ENCODE measurements around the gene RGS9. TPM values are rescaled to one million over a fixed set of nuclear protein-coding genes. Genes with fewer than 3 reads are reported as not detected.

RGS9 gene
- polyA plus RNA-seq, 2 of the 4 experiments (the other 2 are of a cell fraction), result 6.9 to 14.3 TPM

DNA sequence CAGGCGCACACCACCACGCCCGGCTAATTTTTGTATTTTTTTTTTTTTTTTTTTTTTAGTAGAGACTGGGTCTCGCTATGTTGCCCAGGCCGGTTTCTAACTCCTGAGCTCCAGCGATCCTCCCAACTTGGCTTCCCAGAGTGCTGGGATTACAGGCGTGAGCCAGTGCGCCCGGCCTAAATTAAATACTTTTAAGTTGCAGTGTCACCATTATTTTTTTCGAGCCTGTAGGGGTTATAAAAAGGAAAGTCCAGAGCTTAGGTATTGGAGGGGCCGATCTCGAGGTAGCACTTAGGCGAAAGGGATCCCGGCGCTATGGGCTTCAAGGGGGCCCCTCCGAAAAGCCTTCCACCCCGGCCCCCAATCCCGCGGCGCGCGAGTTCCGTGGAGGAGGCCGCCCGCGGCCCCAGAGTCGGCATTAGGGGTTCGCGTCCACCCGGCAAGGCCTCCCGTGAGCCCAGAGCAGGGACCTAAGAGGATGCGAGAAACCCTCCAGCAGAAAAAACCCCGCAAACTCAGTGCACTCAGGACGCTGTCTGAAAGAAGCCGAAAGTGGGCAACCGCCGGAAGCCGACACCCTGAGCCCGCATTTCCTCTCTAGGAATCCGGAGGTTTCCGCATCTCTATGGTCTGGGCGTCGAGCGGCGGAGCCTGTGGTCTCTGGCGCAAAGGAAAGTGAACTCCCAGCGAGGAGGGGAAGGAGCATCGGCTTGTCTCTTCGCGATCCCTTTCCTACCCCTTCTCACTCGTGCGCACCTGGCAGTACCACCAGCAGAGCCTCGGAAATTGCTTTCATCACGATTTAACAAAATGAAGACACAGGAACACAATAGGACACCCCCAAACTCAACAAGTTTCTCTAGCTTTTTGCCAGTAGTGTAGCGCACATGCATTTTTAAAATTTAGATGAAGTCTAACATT lies 14.1 kb upstream of the RGS9 start (continued):
- no peak for TF ChIP-seq RARB (CRISPR knock-in tag; IDR thresholded peaks at IDR 0.05)
- no peak for TF ChIP-seq EP300 (IDR thresholded peaks at IDR 0.05)
- TF ChIP-seq POLR2AphosphoS2 (conservative IDR thresholded peaks at IDR 0.05; ENCODE audit: low read length), result no peak
- TF ChIP-seq, protein P1, sequence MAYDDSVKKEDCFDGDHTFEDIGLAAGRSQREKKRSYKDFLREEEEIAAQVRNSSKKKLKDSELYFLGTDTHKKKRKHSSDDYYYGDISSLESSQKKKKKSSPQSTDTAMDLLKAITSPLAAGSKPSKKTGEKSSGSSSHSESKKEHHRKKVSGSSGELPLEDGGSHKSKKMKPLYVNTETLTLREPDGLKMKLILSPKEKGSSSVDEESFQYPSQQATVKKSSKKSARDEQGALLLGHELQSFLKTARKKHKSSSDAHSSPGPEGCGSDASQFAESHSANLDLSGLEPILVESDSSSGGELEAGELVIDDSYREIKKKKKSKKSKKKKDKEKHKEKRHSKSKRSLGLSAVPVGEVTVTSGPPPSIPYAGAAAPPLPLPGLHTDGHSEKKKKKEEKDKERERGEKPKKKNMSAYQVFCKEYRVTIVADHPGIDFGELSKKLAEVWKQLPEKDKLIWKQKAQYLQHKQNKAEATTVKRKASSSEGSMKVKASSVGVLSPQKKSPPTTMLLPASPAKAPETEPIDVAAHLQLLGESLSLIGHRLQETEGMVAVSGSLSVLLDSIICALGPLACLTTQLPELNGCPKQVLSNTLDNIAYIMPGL (CRISPR knock-in tag; IDR thresholded peaks at IDR 0.05; ENCODE audit: borderline replicate concordance), result peak; percentile 34; the same call in 1 of the 2 replicates
- TF ChIP-seq HEYL (CRISPR knock-in tag; IDR thresholded peaks at IDR 0.05), result no peak
- no peak for TF ChIP-seq HES2 (IDR thresholded peaks at IDR 0.05)
- TF ChIP-seq CHD4 (IDR thresholded peaks at IDR 0.05; ENCODE audit: borderline replicate concordance), result no peak
- no peak for TF ChIP-seq ESRRA (IDR thresholded peaks at IDR 0.05; ENCODE audit: borderline replicate concordance, low read length)
- peak; percentile 57 to 97; a peak in 4 of 5 replicates for TF ChIP-seq JUN (IDR thresholded peaks at IDR 0.05)
- peak; percentile 86 for TF ChIP-seq POLR2A (IDR thresholded peaks at IDR 0.05; ENCODE audit: low read length)
- no peak for TF ChIP-seq HDAC2 (IDR thresholded peaks at IDR 0.05)
- TF ChIP-seq RAD21 (conservative IDR thresholded peaks at IDR 0.05 in 1 of 2, IDR thresholded peaks at IDR 0.05 in 1 of 2), result peak in 1 of 2 experiments; percentile 44; a peak in 2 of 5 replicates
- no peak for TF ChIP-seq CBX2 (IDR thresholded peaks at IDR 0.05; ENCODE audit: borderline replicate concordance, low read depth)

- WGBS (ENCODE audit: missing lambda C conversion rate), result 50% methylated on average over 9 of the region's 9 CpGs
- ATAC-seq, result peak in 1 of 2 experiments; percentile 31; a peak in 3 of 6 replicates
- Histone ChIP-seq H3K4me1 (peaks cover 19% of the 10 kb centered on the region), H3K9me3 (no peaks in the 10 kb centered on the region), H3K4me3 (peak overlapping the region; percentile 53), H3K27ac (peak overlapping the region; percentile 77 to 93), H3K4me2 (peak overlapping the region; percentile 71)
- POLR2A ChIA-PET, result interaction anchor here (0.6 to 2.5 kb wide), 6 partner anchors 16 to 205 kb away, joined by 3 to 13 read pairs (median 4); partner anchors contain the start of genes GNA13 and LRRC37A3
- CTCF ChIA-PET, result interaction anchor here (0.9 to 3.2 kb wide), 7 partner anchors 10 to 162 kb away, joined by 3 to 22 read pairs (median 4); partner anchors contain the start of gene RGS9
- DNase-seq (ENCODE audit: low read depth in 1 of 2, low spot score in 1 of 2), result peak in 1 of 2 experiments; percentile 33
- TF ChIP-seq FOSB (CRISPR knock-in tag; IDR thresholded peaks at IDR 0.05), result no peak
- no peak for TF ChIP-seq FOSL2 (IDR thresholded peaks at IDR 0.05)
- TF ChIP-seq FOSL2 (CRISPR knock-in tag; IDR thresholded peaks at IDR 0.05), result peak; percentile 53
- peak; percentile 28 for FAIRE-seq
Measured at GRCh38 chr17:65123757-65124675, 13.2 kb upstream of the RGS9 start.

GRCh38 chr17:65130832-65131231 lies 6.3 kb upstream of the RGS9 start:
- DNase-seq (ENCODE audit: low read depth in 1 of 2, low spot score in 1 of 2), result no peak
- POLR2A ChIA-PET, result interaction anchor here (0.6 kb wide), 1 partner anchor 15 kb away, joined by 3 read pairs; no protein-coding TSS in a partner anchor

More at GRCh38 chr17:65130832-65131231, 6.3 kb upstream of the RGS9 start:
- TF ChIP-seq HES2 (IDR thresholded peaks at IDR 0.05) (no peak), JUN (IDR thresholded peaks at IDR 0.05) (no peak), PHF8 (IDR thresholded peaks at IDR 0.05; ENCODE audit: borderline replicate concordance, low read depth) (no peak), RCOR1 (IDR thresholded peaks at IDR 0.05; ENCODE audit: low read depth, low read length) (no peak), ZC3H11A (IDR thresholded peaks at IDR 0.05) (no peak), NR3C1 (IDR thresholded peaks at IDR 0.05) (no peak), POLR2A (IDR thresholded peaks at IDR 0.05; ENCODE audit: low read length) (no peak), TFCP2L1 (CRISPR knock-in tag; IDR thresholded peaks at IDR 0.05) (no peak), E2F6 (IDR thresholded peaks at IDR 0.05; ENCODE audit: borderline replicate concordance, low read depth) (no peak), TP53 (CRISPR knock-in tag; IDR thresholded peaks at IDR 0.05) (no peak), POLR2AphosphoS2 (conservative IDR thresholded peaks at IDR 0.05; ENCODE audit: low read length) (no peak), SMC3 (IDR thresholded peaks at IDR 0.05) (no peak)
- TF ChIP-seq, protein P1 (CRISPR knock-in tag; IDR thresholded peaks at IDR 0.05; ENCODE audit: borderline replicate concordance), result no peak
- peaks cover 6% of the 10 kb centered on the region; the same call in 2 of the 3 replicates for H3K4me1 ChIP-seq
- H3K9me3 ChIP-seq, result no peaks in the 10 kb centered on the region
- CTCF ChIA-PET, result interaction anchor here (0.9 to 1.5 kb wide), 6 partner anchors 9 to 140 kb away, joined by 3 to 6 read pairs (median 4); no protein-coding TSS in a partner anchor
- no peak for FAIRE-seq
- no peak overlapping the region; a peak in 1 of 6 replicates for H3K27ac ChIP-seq
- H3K4me3 ChIP-seq, result no peak overlapping the region
- 62% methylated on average over 5 of the region's 5 CpGs for WGBS (ENCODE audit: missing lambda C conversion rate)
- H3K4me2 ChIP-seq, result no peak overlapping the region
- ATAC-seq, result no peak

All from A549 (cell line).